WTC11 (cell line): Measurements from ENCODE around the gene CENPT.

Experiments
- ATF2 ChIP-seq: sonication (generic); formaldehyde crosslinking; IDR thresholded peaks from 2 replicates; pipeline ENCODE4 v1.8.1; 2022; ENCODE audit warnings: low read depth, missing genetic modification reagents, borderline replicate concordance
- ELF4 ChIP-seq: sonication (generic); formaldehyde crosslinking; IDR thresholded peaks from 2 replicates; pipeline ENCODE4 v1.8.1; 2022; ENCODE audit warnings: low read depth, mild to moderate bottlenecking, moderate library complexity, missing genetic modification reagents
- ETV6 ChIP-seq: sonication (generic); formaldehyde crosslinking; IDR thresholded peaks from 2 replicates; pipeline ENCODE4 v1.8.1; 2022; ENCODE audit warnings: mild to moderate bottlenecking, missing genetic modification reagents
- FOXJ3 ChIP-seq: sonication (generic); formaldehyde crosslinking; IDR thresholded peaks from 2 replicates; pipeline ENCODE4 v1.9.0; 2021; ENCODE audit warnings: missing genetic modification reagents, mild to moderate bottlenecking, borderline replicate concordance
- IRF1 ChIP-seq: sonication (generic); formaldehyde crosslinking; IDR thresholded peaks from 2 replicates; pipeline ENCODE4 v1.8.0; 2023; ENCODE audit warnings: missing genetic modification reagents
- ZBTB43 ChIP-seq: sonication (generic); formaldehyde crosslinking; IDR thresholded peaks from 2 replicates; pipeline ENCODE4 v1.8.1; 2023; ENCODE audit warnings: mild to moderate bottlenecking, missing genetic modification reagents

- no peak for TF ChIP-seq FOXJ3 (CRISPR knock-in tag)
- TF ChIP-seq ETV6 (CRISPR knock-in tag) = no peak
- no peak for TF ChIP-seq IRF1 (CRISPR knock-in tag)
- TF ChIP-seq ZBTB43 (CRISPR knock-in tag) = no peak
- TF ChIP-seq ATF2 = no peak
- TF ChIP-seq ELF4 = no peak
These were observed 26.8 kb downstream of the CENPT start for GRCh38 chr16:67820608-67821259.
